Neural progenitor cell (in vitro differentiated cells): ENCODE results near the gene CD2AP.
"Not testable (repeated sequence)": the region's sequence is repeated elsewhere in the genome, so short reads cannot be mapped to it uniquely, and the experiment has no call there.

Experiments used
- EZH2 ChIP-seq: fragments of 200-600 bp; sonication (generic); IDR thresholded peaks from 2 replicates; pipeline ENCODE4 v1.6.1; 2017; ENCODE audit warnings: antibody characterized with exemption, mild to moderate bottlenecking, moderate library complexity
- EZH2phosphoT487 ChIP-seq: fragments of 200-600 bp; sonication (generic); IDR thresholded peaks from 2 replicates; pipeline ENCODE4 v1.6.1; 2017; ENCODE audit warnings: antibody characterized with exemption
- TF ChIP-seq, protein P1 (sequence below): fragments of 200-600 bp; sonication (generic); IDR thresholded peaks from 2 replicates; pipeline ENCODE4 v1.5.1; 2017; ENCODE audit warnings: antibody characterized with exemption, mild to moderate bottlenecking

- not testable (repeated sequence) for TF ChIP-seq EZH2phosphoT487, EZH2
- TF ChIP-seq, protein P1, sequence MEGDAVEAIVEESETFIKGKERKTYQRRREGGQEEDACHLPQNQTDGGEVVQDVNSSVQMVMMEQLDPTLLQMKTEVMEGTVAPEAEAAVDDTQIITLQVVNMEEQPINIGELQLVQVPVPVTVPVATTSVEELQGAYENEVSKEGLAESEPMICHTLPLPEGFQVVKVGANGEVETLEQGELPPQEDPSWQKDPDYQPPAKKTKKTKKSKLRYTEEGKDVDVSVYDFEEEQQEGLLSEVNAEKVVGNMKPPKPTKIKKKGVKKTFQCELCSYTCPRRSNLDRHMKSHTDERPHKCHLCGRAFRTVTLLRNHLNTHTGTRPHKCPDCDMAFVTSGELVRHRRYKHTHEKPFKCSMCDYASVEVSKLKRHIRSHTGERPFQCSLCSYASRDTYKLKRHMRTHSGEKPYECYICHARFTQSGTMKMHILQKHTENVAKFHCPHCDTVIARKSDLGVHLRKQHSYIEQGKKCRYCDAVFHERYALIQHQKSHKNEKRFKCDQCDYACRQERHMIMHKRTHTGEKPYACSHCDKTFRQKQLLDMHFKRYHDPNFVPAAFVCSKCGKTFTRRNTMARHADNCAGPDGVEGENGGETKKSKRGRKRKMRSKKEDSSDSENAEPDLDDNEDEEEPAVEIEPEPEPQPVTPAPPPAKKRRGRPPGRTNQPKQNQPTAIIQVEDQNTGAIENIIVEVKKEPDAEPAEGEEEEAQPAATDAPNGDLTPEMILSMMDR: not testable (repeated sequence)
Observed at GRCh38 chr6:47647626-47648025, 170.0 kb downstream of the CD2AP start.
